HL-60 (cell line): Measurements from ENCODE around the gene ITGAE.

Source experiments
- DNase-seq, 2 experiments: peaks; one replicate each; pipeline ENCODE4 v3.0.0-alpha.2; 2010 to 2020; ENCODE audit warnings: low read depth in 1 of 2, low spot score in 1 of 2
- H3K27ac ChIP-seq: fragments of 250-450 bp; sonication (Bioruptor Pico); replicated peaks from 2 replicates; pipeline ENCODE4 v1.5.1; 2020; ENCODE audit warnings: mild to moderate bottlenecking, moderate library complexity
- H3K27me3 ChIP-seq: fragments of 250-450 bp; sonication (Bioruptor Pico); 2 replicates; pipeline ENCODE4 v1.5.1; 2021; ENCODE audit warnings: mild to moderate bottlenecking, moderate library complexity; ENCODE audit not compliant: insufficient read depth, poor library complexity, severe bottlenecking
- H3K4me3 ChIP-seq: replicated peaks from 2 replicates; pipeline ENCODE4 v1.5.1; 2011; ENCODE audit warnings: mild to moderate bottlenecking, control low read depth, low read length; ENCODE audit not compliant: insufficient read depth
- CTCF ChIP-seq: IDR thresholded peaks from one replicate; pipeline ENCODE4 v1.5.1; 2011; ENCODE audit warnings: low read length, control low read depth, inconsistent platforms; ENCODE audit not compliant: insufficient read depth
- GABPA ChIP-seq: IDR thresholded peaks from 2 replicates; pipeline ENCODE4 v1.6.1; 2012; ENCODE audit warnings: low read depth
- POLR2AphosphoS5 ChIP-seq: IDR thresholded peaks from 2 replicates; pipeline ENCODE4 v1.6.1; 2012; ENCODE audit warnings: low read depth
- REST ChIP-seq: IDR thresholded peaks from 2 replicates; pipeline ENCODE4 v1.6.1; 2012; ENCODE audit warnings: low read depth; ENCODE audit not compliant: insufficient replicate concordance
- SPI1 ChIP-seq: IDR thresholded peaks from 2 replicates; pipeline ENCODE4 v1.6.1; 2012; ENCODE audit warnings: low read depth, mild to moderate bottlenecking, borderline replicate concordance

ITGAE gene

GRCh38 chr17:3759597-3760216, 41.3 kb downstream of the ITGAE start:
- TF ChIP-seq REST = no peak
- no peak for DNase-seq
- Histone ChIP-seq H3K27ac (no peak overlapping the region), H3K4me3 (no peak overlapping the region), H3K27me3 (no peaks in the 10 kb centered on the region)

- Histone ChIP-seq H3K27ac (no peak overlapping the region), H3K27me3 (no peaks in the 10 kb centered on the region), H3K4me3 (peak overlapping the region; percentile 4; the same call in 1 of the 2 replicates)
- no peak for DNase-seq
- no peak for TF ChIP-seq POLR2AphosphoS5
- no peak for TF ChIP-seq GABPA
- TF ChIP-seq SPI1 = no peak
- no peak for TF ChIP-seq CTCF
- TF ChIP-seq REST = no peak
Measured at GRCh38 chr17:3755335-3756030, 45.5 kb downstream of the ITGAE start.

- TF ChIP-seq REST = no peak
- no peak for TF ChIP-seq SPI1
- TF ChIP-seq GABPA = no peak
- no peak for TF ChIP-seq CTCF
- no peak for TF ChIP-seq POLR2AphosphoS5
- Histone ChIP-seq H3K4me3 (peak overlapping the region; percentile 4; the same call in 1 of the 2 replicates), H3K27ac (no peak overlapping the region), H3K27me3 (no peaks in the 10 kb centered on the region)
- DNase-seq = peak in 1 of 2 experiments; percentile 20
Measured at GRCh38 chr17:3754458-3755334, 46.3 kb downstream of the ITGAE start.
